ENCODE results near the gene AHSG.

DNA sequence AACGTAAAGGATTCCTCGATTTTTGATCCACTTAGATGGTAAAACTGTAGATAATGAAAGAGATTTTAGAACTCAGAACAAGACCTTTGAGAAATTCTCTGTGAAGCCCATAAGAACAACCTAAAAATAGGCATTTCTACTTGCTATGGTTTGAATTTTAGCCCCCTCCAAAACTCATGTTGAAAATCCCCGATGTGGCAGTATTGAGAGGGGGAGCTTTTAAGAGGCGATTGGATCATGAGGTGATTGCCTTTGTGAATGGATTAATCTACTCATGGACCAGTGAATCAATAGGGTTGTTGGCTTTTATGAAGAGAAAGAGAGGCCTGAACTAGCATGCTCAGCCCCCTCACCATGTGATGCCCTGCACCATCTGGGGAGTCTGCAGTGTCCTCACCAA, 20.2 kb upstream of the AHSG start:
- TF ChIP-seq, protein P1, sequence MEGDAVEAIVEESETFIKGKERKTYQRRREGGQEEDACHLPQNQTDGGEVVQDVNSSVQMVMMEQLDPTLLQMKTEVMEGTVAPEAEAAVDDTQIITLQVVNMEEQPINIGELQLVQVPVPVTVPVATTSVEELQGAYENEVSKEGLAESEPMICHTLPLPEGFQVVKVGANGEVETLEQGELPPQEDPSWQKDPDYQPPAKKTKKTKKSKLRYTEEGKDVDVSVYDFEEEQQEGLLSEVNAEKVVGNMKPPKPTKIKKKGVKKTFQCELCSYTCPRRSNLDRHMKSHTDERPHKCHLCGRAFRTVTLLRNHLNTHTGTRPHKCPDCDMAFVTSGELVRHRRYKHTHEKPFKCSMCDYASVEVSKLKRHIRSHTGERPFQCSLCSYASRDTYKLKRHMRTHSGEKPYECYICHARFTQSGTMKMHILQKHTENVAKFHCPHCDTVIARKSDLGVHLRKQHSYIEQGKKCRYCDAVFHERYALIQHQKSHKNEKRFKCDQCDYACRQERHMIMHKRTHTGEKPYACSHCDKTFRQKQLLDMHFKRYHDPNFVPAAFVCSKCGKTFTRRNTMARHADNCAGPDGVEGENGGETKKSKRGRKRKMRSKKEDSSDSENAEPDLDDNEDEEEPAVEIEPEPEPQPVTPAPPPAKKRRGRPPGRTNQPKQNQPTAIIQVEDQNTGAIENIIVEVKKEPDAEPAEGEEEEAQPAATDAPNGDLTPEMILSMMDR (IDR thresholded peaks at IDR 0.05), result no peak
- no peak for TF ChIP-seq POLR2A (IDR thresholded peaks at IDR 0.05)
